H9 (cell line): ENCODE data around the gene TTYH1. TPM values are rescaled to one million over a fixed set of nuclear protein-coding genes. Genes with fewer than 3 reads are reported as not detected.
A peak's percentile ranks its signal among the peaks of the same experiment; 100 is the strongest.

ENCODE experiments used
- DNase-seq: peaks from one replicate; pipeline ENCODE4 v3.0.0-alpha.2; 2017
- H2AFZ ChIP-seq: one replicate; pipeline ENCODE4 v1.6.1; 2013; ENCODE audit warnings: mild to moderate bottlenecking, low read length, control low read depth, moderate library complexity
- H2AK5ac ChIP-seq: 2 replicates; pipeline ENCODE4 v1.6.1; 2013; ENCODE audit warnings: low read length, control low read depth, mixed read lengths; ENCODE audit not compliant: insufficient read length
- H2BK120ac ChIP-seq: one replicate; pipeline ENCODE4 v1.6.1; 2013; ENCODE audit warnings: low read depth, mild to moderate bottlenecking, low read length, control low read depth, inconsistent platforms; ENCODE audit not compliant: poor library complexity, severe bottlenecking
- H2BK12ac ChIP-seq: 2 replicates; pipeline ENCODE4 v1.6.1; 2013; ENCODE audit warnings: low read length, control low read depth, mixed read lengths, low read depth; ENCODE audit not compliant: insufficient read length
- H2BK15ac ChIP-seq: 2 replicates; pipeline ENCODE4 v1.6.1; 2013; ENCODE audit warnings: low read depth, low read length, control low read depth
- H2BK20ac ChIP-seq: one replicate; pipeline ENCODE4 v1.6.1; 2013; ENCODE audit warnings: low read depth, mild to moderate bottlenecking, low read length, control low read depth, inconsistent platforms; ENCODE audit not compliant: poor library complexity, severe bottlenecking
- H2BK5ac ChIP-seq: 2 replicates; pipeline ENCODE4 v1.6.1; 2013; ENCODE audit warnings: low read length, control low read depth, mixed read lengths; ENCODE audit not compliant: insufficient read length
- H3K14ac ChIP-seq: 2 replicates; pipeline ENCODE4 v1.6.1; 2013; ENCODE audit warnings: low read length, control low read depth; ENCODE audit not compliant: insufficient read depth
- H3K18ac ChIP-seq: 2 replicates; pipeline ENCODE4 v1.6.1; 2013; ENCODE audit warnings: low read depth, mild to moderate bottlenecking, mixed read lengths, low read length, control low read depth; ENCODE audit not compliant: insufficient read length
- H3K23ac ChIP-seq: 2 replicates; pipeline ENCODE4 v1.6.1; 2013; ENCODE audit warnings: low read length, control low read depth, mixed read lengths, low read depth; ENCODE audit not compliant: insufficient read length
- H3K23me2 ChIP-seq: 2 replicates; pipeline ENCODE4 v1.6.1; 2013; ENCODE audit warnings: low read depth, mild to moderate bottlenecking, mixed read lengths, low read length, control low read depth; ENCODE audit not compliant: insufficient read length, poor library complexity, severe bottlenecking
- H3K27ac ChIP-seq: 2 replicates; pipeline ENCODE4 v1.5.1; 2013; ENCODE audit warnings: low read length, control low read depth, mixed read lengths, low read depth; ENCODE audit not compliant: insufficient read length
- H3K27me3 ChIP-seq: 2 replicates; pipeline ENCODE4 v1.6.1; 2013; ENCODE audit warnings: low read length, control low read depth, inconsistent platforms; ENCODE audit not compliant: insufficient read depth
- H3K4ac ChIP-seq: 2 replicates; pipeline ENCODE4 v1.6.1; 2013; ENCODE audit warnings: low read depth, mild to moderate bottlenecking, control low read depth, inconsistent platforms, low read length, moderate library complexity
- H3K4me1 ChIP-seq: 2 replicates; pipeline ENCODE4 v1.6.1; 2013; ENCODE audit warnings: low read length, control low read depth, inconsistent platforms; ENCODE audit not compliant: insufficient read depth
- H3K4me2 ChIP-seq: 2 replicates; pipeline ENCODE4 v1.6.1; 2013; ENCODE audit warnings: low read length, control low read depth, mixed read lengths; ENCODE audit not compliant: insufficient read length, insufficient read depth
- H3K56ac ChIP-seq: 2 replicates; pipeline ENCODE4 v1.6.1; 2013; ENCODE audit warnings: low read depth, mild to moderate bottlenecking, mixed read lengths, low read length, control low read depth; ENCODE audit not compliant: insufficient read length
- H3K79me1 ChIP-seq: 2 replicates; pipeline ENCODE4 v1.6.1; 2013; ENCODE audit warnings: low read depth, mild to moderate bottlenecking, moderate library complexity, low read length, control low read depth, inconsistent platforms; ENCODE audit not compliant: insufficient read depth, poor library complexity, severe bottlenecking
- H3K79me2 ChIP-seq: 2 replicates; pipeline ENCODE4 v1.6.1; 2013; ENCODE audit warnings: low read length, control low read depth, inconsistent platforms; ENCODE audit not compliant: insufficient read depth
- H3K9ac ChIP-seq: 2 replicates; pipeline ENCODE4 v1.6.1; 2013; ENCODE audit warnings: low read length, control low read depth, mixed read lengths; ENCODE audit not compliant: insufficient read length; ENCODE audit errors: extremely low read depth
- H3K9me3 ChIP-seq: one replicate; pipeline ENCODE4 v1.6.1; 2013; ENCODE audit warnings: low read depth, low read length, inconsistent platforms; ENCODE audit not compliant: control insufficient read depth
- H3T11ph ChIP-seq: one replicate; pipeline ENCODE4 v1.6.1; 2013; ENCODE audit warnings: mild to moderate bottlenecking, low read length, control low read depth, inconsistent platforms
- H4K20me1 ChIP-seq: one replicate; pipeline ENCODE4 v1.6.1; 2013; ENCODE audit not compliant: control insufficient read depth, insufficient read length, insufficient read depth
- H4K5ac ChIP-seq: 2 replicates; pipeline ENCODE4 v1.6.1; 2013; ENCODE audit warnings: low read depth, mild to moderate bottlenecking, mixed read lengths, low read length, control low read depth; ENCODE audit not compliant: insufficient read length
- H4K8ac ChIP-seq: replicated peaks from 2 replicates; pipeline ENCODE4 v1.6.1; 2013; ENCODE audit warnings: low read length, control low read depth, mixed read lengths, low read depth; ENCODE audit not compliant: insufficient read length
- H4K91ac ChIP-seq: 2 replicates; pipeline ENCODE4 v1.6.1; 2013; ENCODE audit warnings: low read depth, mild to moderate bottlenecking, moderate library complexity, mixed read lengths, low read length, control low read depth; ENCODE audit not compliant: insufficient read length
- H3K27ac Mint-ChIP-seq, 3 experiments: 2 replicates in 2 of 3; 3 replicates in 1 of 3; pipeline ENCODE4 v1.8.0; 2020 to 2021; ENCODE audit warnings: mixed read lengths in 3 of 3, mild to moderate bottlenecking in 1 of 3, moderate library complexity in 1 of 3
- H3K27me3 Mint-ChIP-seq: 2 replicates; pipeline ENCODE4 v1.8.0; 2021; ENCODE audit warnings: low read depth, mild to moderate bottlenecking, moderate library complexity, mixed read lengths
- H3K36me3 Mint-ChIP-seq, 3 experiments: 2 replicates in 2 of 3; 3 replicates in 1 of 3; pipeline ENCODE4 v1.8.0; 2020 to 2021; ENCODE audit warnings: low read depth in 3 of 3, mixed read lengths in 3 of 3; ENCODE audit not compliant: insufficient read depth in 1 of 3
- H3K4me1 Mint-ChIP-seq, 2 experiments: 2 replicates each; pipeline ENCODE4 v1.8.0; 2020; ENCODE audit warnings: mixed read lengths in 2 of 2
- H3K4me3 Mint-ChIP-seq, 2 experiments: 2 replicates in 1 of 2; 3 replicates in 1 of 2; pipeline ENCODE4 v1.8.0; 2020 to 2021; ENCODE audit warnings: mild to moderate bottlenecking in 2 of 2, mixed read lengths in 2 of 2, moderate library complexity in 1 of 2
- H3K9me3 Mint-ChIP-seq, 2 experiments: 2 replicates in 1 of 2; 3 replicates in 1 of 2; pipeline ENCODE4 v1.8.0; 2020; ENCODE audit warnings: mild to moderate bottlenecking in 2 of 2, mixed read lengths in 2 of 2, moderate library complexity in 1 of 2
- CTCF ChIP-seq: fragments of 200-600 bp; sonication (generic); conservative IDR thresholded peaks from 3 replicates; pipeline ENCODE4 v1.8.0; 2021; ENCODE audit warnings: antibody characterized with exemption, mild to moderate bottlenecking
- WGBS: extraction: QIAGEN DNeasy Blood & Tissue Kit; methylation state at CpG from one replicate; pipeline ENCODE4 v1.1.7; 2013; ENCODE audit warnings: missing lambda C conversion rate, low lambda C conversion rate, mixed read lengths; ENCODE audit not compliant: insufficient read length; ENCODE audit errors: extremely low coverage; 5-methylcytosine and 5-hydroxymethylcytosine counted together
- total RNA-seq: library from RNA; stranded (reverse); gene quantifications from 2 replicates; pipeline ENCODE4 v1.2.1, GENCODE V29; 2021

TTYH1 gene
- total RNA-seq, 1 experiment from 2014 or later = 47.1 TPM

- H2BK120ac ChIP-seq = no peak overlapping the region
- no peak overlapping the region for H3K9ac ChIP-seq
- no peak overlapping the region for H3K4ac ChIP-seq
- H2AK5ac ChIP-seq = no peak overlapping the region
- peak; percentile 80 for DNase-seq
- no peaks in the 10 kb centered on the region; the same call in 1 of the 2 replicates for H3K4me1 ChIP-seq
- Mint-ChIP-seq H3K4me3 (no peak overlapping the region), H3K36me3 (no peaks in the 10 kb centered on the region), H3K27ac (no peak overlapping the region), H3K27me3 (peaks cover 22% of the 10 kb centered on the region), H3K9me3 (peaks cover 0 to 14% of the 10 kb centered on the region in 2 experiments; a peak in 3 of 5 replicates), H3K4me1 (peaks cover 5 to 8% of the 10 kb centered on the region in 2 experiments)
- no peak overlapping the region for H3T11ph ChIP-seq
- H2BK12ac ChIP-seq = no peak overlapping the region
- no peak overlapping the region for H3K27ac ChIP-seq
- H3K14ac ChIP-seq = no peak overlapping the region
- H2BK15ac ChIP-seq = no peak overlapping the region
- H3K23me2 ChIP-seq = no peaks in the 10 kb centered on the region
- no peak overlapping the region for H3K23ac ChIP-seq
- no peak overlapping the region for H4K8ac ChIP-seq
- no peak overlapping the region for H2BK5ac ChIP-seq
- no peak overlapping the region for H4K5ac ChIP-seq
- H3K79me1 ChIP-seq = no peaks in the 10 kb centered on the region
- H3K4me2 ChIP-seq = no peak overlapping the region
- H3K9me3 ChIP-seq = no peaks in the 10 kb centered on the region
- peak; percentile 79 for TF ChIP-seq CTCF
- no peaks in the 10 kb centered on the region for H3K27me3 ChIP-seq
- no peak overlapping the region for H3K56ac ChIP-seq
- no peak overlapping the region for H2AFZ ChIP-seq
- H3K18ac ChIP-seq = no peak overlapping the region
- no peaks in the 10 kb centered on the region for H4K20me1 ChIP-seq
- no peaks in the 10 kb centered on the region for H3K79me2 ChIP-seq
- no peak overlapping the region for H4K91ac ChIP-seq
- H2BK20ac ChIP-seq = no peak overlapping the region
- WGBS = no CpG with 5 or more reads among the region's 10 CpGs
These were observed 63.5 kb downstream of the TTYH1 start for GRCh38 chr19:54478677-54479266.
